Brain pericyte (primary cell): ENCODE results near the gene HAUS7.

Source experiments
- DNase-seq: peaks from one replicate; pipeline ENCODE4 v3.0.0-alpha.2; 2012; ENCODE audit warnings: low read depth, low spot score

The HAUS7 gene

GRCh38 chrX:153477364-153477857 lies 7.0 kb upstream of the HAUS7 start:
- DNase-seq = no peak

GRCh38 chrX:153476666-153477363 lies 6.4 kb upstream of the HAUS7 start:
- no peak for DNase-seq

DNA sequence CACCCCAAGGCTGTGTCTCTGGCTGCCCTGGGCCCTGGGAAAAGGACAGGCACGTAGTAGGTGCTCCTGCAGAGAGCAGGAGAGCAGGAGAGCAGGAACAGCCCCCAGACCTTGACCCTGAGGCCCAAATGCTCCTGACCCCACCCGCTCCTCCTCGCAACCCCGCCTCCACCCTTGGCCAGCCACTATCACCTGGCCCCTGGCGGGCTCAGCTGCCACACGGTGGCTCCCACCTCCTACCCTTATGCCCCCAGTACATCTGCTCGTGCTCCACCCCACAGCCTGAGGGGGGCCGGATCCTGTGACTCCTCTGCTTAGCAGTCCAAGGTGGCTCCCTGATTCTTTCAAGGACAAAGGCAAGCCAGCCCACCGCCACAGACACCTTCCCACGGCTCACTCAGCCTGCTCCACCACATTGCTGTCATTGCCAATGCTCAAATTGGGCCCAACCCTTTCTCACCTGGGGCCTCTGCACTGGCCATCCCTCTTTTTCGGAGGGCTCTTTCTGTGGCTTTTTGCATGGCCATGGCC lies 5.4 kb upstream of the HAUS7 start:
- DNase-seq = no peak

GRCh38 chrX:153475271-153475670 lies 4.9 kb upstream of the HAUS7 start:
- no peak for DNase-seq

- DNase-seq = no peak
Observed at GRCh38 chrX:153474718-153475117, 4.3 kb upstream of the HAUS7 start.

DNA sequence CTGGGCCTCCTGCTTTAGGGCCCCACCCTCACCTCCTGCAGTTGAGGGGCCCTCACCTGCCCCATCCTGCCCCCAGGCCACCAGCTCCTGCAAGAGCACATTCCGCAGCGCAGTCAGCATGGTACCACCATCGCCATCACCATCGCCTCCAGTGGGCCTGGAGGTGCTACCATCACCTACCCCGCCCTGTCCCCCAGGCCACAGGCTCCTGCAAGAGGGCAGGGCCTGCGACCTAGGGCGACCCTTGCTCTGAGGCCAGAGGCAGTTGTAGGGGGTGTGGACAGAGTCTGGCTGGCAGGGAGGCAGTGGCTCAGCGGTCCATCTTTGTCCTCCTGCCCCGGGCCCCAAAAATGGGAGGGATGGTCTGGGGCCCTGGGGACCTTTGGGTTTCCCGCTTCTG lies 3.9 kb upstream of the HAUS7 start:
- DNase-seq = no peak

DNA sequence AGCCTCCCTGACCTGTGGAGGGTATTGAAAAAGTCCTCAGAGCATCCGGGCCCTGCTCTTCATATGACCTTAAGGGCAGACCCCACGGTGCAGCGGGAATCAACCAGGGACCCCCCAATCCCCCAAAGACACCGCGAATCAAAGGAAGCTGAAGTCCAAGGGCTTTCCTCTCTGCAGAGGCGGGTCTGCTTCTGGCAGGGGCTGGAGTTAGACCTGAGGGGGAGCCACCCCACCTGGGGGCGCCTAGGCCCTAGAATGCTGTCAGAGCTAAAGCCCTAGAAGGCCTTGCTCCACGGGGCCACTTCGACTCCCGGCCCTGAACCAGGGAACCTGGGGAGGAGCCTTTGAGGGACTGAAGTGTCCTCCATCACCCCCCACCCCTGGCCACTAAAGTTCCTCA lies 2.8 kb upstream of the HAUS7 start:
- DNase-seq = no peak

DNA sequence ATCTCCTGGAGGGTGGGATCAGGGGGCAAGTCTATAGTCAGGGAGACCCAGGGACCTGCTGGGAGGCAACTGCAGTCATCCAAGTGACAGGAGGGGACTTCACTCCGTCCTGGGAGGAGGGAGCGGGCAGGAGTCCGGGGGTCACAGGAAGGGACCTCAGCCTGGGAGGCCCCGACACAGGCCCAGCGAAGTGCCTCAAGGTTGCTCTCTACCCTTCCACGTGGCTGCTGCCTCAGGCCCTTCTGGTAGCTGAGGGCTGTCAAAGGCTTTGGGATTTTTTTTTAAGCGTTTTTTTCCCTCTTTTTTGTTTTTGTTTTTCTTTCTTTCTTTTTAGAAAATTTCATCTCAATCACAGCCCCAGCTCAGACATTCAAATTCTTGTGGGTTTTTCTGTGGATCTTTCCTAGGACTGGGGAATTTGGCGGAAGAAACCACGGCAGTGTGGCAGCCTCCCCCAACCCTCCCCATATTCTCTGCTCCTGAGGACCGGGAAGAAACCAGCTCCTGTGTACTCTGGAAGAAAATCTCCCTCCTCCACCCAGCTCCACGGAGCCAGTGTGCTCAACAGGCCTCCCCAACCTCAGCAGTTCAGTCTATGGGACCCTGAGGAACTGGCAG lies 1.4 kb upstream of the HAUS7 start:
- DNase-seq = no peak

- DNase-seq = no peak
Observed at GRCh38 chrX:153469811-153470410, 465 bp downstream of the HAUS7 start.

- no peak for DNase-seq
Observed at GRCh38 chrX:153468008-153468580, 2.3 kb downstream of the HAUS7 start.

DNA sequence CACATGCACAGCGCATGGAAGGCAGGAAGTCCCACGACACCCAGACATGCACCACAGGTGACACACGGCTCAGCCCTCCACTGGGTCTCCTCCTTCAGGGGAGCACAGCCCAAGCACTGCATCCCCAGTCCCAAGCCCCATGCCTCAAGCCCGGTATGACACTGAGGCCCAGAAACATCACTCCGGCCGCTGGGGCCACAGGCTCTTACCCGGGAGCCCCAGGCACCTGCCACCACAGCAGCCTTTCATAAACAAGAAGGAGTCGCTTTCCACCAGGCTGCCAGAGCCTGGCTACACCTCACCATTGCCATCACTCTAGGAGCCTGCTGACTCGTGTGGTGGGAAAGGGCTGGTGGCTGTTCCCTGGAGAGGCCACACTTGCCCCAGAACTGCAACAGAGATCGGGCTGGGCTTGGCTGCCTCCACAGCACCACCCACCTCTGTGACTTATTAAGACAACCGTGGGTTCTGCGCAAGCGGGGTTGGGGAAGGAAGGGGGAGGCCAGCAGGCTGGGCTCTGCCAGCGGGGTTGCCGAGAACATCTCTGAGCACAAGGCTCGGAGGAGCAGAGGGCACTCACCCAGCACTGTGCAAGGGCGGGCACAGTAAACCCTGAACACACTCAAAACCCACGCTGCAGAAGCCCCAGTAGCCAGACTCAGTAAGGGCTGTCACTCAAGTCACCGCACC lies 4.5 kb downstream of the HAUS7 start:
- DNase-seq = no peak

GRCh38 chrX:153464116-153464515 lies 6.3 kb downstream of the HAUS7 start:
- DNase-seq = no peak

GRCh38 chrX:153463556-153463955 lies 6.8 kb downstream of the HAUS7 start:
- no peak for DNase-seq

- DNase-seq = no peak
Observed at GRCh38 chrX:153463031-153463430, 7.3 kb downstream of the HAUS7 start.

- no peak for DNase-seq
Observed at GRCh38 chrX:153462291-153462690, 8.1 kb downstream of the HAUS7 start.

- no peak for DNase-seq
Observed at GRCh38 chrX:153460826-153461225, 9.6 kb downstream of the HAUS7 start.

GRCh38 chrX:153459986-153460385 lies 10.4 kb downstream of the HAUS7 start:
- no peak for DNase-seq

DNA sequence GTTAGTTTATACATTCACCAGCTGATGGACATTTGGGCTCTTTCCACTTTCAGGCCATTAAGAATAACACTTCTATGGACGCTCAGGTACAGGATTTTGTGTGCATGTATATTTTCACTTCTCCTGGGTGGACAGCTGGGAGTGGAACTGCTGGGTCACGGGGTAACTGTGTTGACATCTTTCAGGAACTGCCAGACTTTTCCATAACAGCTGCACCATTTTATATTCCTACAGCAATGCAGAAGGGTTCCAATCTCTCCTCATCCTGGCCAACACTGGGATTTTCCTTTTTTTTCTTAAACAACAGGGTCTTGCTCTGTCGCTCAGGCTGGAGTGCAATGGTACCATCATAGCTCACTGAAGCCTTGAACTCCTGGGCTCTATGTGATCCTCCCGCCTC lies 11.9 kb downstream of the HAUS7 start:
- no peak for DNase-seq

GRCh38 chrX:153457827-153458466 lies 12.4 kb downstream of the HAUS7 start:
- no peak for DNase-seq

DNA sequence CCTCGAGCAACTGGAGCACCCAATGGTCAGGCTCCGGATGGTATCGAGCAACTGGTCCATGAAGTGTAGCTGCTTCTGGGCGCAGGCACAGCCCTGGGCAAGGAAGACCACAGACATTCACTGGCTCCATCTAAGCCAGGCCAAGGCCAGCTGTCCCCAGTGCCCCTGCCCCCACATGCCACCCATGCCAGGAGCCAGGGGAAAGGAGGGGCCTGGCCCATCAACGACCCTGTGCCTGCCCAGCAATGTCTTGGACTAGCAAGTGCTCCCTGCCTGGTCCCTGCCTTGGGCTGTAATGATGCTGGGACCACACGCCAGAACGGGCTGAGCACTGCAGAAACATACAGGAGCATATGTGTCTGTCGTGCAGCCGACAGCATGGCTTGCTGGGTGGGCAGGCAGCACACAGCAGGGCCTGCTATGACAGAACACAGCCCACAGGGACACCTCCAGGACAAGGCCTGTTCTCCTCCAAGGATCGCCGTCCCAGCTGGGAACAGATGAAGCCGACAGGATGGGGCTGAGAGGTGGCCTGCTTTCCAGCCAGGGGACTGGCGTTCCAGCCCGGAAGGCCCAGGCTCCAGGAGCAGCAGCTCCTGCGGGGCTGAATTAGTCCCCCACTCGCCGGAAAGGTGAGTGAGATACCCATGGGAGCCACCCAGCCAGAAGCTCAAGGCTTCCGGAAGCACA lies 13.1 kb downstream of the HAUS7 start:
- no peak for DNase-seq

DNA sequence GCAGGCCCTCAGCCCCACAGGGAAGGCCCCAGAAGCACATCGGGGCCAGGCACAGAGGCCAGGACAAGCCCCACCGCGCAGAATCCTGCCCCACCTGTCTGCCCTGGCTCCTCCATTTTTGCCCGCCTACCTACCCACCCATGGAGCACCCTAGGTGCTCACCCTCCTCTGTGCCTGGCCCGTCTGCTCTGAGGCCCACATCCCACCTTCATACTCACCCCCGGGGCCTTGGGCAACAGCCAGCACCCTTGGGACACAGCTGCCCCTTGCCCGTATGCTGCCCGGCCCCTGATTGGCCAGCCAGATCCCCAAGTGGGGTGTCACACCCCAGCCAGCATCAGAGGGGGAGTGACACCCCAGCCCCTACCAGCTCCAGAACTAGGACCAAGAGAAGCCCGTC lies 13.7 kb downstream of the HAUS7 start:
- DNase-seq = no peak
